ENCODE data around the gene GTPBP1.

DNA sequence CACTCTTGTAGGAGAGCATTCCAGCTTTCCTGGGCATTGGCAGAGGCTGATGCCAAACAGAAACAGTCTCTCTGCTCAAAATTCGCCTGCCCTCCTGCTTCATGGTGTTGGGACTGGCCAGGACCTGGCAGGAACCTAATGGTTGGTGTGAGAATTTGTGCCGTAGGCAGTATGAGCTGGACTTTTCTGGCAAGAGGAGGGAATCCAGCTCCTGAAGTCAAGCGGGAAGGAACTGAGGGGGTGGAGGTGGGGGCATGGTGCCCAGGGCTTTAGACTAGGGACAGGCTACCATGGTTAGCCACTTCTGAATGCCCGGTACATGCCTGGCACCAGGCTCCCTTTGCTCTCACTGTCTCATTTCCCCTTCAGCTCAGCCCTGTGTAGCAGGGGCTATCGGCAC lies 30.9 kb upstream of the GTPBP1 start:
- TF ChIP-seq, protein P1, sequence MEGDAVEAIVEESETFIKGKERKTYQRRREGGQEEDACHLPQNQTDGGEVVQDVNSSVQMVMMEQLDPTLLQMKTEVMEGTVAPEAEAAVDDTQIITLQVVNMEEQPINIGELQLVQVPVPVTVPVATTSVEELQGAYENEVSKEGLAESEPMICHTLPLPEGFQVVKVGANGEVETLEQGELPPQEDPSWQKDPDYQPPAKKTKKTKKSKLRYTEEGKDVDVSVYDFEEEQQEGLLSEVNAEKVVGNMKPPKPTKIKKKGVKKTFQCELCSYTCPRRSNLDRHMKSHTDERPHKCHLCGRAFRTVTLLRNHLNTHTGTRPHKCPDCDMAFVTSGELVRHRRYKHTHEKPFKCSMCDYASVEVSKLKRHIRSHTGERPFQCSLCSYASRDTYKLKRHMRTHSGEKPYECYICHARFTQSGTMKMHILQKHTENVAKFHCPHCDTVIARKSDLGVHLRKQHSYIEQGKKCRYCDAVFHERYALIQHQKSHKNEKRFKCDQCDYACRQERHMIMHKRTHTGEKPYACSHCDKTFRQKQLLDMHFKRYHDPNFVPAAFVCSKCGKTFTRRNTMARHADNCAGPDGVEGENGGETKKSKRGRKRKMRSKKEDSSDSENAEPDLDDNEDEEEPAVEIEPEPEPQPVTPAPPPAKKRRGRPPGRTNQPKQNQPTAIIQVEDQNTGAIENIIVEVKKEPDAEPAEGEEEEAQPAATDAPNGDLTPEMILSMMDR (IDR thresholded peaks at IDR 0.05) = no peak
- no peak for TF ChIP-seq POLR2A (IDR thresholded peaks at IDR 0.05)

Measured in uterus (tissue), 2 donors.